ENCODE measurements around the gene SURF6.
"Not testable (repeated sequence)": the region's sequence is repeated elsewhere in the genome, so short reads cannot be mapped to it uniquely, and the experiment has no call there.

The SURF6 gene

DNA sequence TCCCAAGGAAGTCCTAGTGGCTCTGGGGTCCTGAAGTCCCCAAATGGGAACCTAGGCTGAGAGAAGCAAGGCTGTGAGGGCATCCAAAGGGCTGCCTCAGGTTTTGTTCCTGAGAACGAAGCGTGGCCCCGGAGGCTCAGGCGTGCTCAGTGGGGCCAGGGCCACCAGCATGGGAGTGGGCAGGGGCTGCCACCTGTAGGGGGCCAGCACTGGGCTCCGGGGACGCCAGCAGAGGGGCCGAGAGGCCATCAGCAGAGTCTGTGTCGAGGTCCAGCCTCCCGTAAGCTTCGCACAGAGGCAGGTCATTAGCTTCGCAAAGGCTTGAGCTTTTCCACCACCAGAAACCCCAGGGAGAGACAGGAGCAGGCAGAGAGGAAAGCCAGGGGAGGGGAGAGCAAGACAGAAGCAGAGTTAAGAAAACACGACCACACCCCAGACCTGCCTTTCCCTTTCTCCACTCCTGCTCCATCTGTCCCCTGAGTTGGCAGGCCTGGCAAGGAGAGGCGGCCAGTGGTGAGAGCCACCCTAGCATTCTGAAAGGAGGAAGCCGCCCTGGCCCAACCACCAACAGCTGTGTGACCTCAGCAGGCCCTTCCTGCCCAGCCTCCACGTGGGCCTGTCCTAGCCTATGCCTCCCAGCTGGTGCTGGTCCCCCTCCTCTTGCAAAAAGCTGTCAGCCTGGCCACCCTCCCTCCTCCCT is 5.5 kb upstream of the SURF6 start:
- no peak for DNase-seq (ENCODE audit: low read depth)
- TF ChIP-seq, protein P1, sequence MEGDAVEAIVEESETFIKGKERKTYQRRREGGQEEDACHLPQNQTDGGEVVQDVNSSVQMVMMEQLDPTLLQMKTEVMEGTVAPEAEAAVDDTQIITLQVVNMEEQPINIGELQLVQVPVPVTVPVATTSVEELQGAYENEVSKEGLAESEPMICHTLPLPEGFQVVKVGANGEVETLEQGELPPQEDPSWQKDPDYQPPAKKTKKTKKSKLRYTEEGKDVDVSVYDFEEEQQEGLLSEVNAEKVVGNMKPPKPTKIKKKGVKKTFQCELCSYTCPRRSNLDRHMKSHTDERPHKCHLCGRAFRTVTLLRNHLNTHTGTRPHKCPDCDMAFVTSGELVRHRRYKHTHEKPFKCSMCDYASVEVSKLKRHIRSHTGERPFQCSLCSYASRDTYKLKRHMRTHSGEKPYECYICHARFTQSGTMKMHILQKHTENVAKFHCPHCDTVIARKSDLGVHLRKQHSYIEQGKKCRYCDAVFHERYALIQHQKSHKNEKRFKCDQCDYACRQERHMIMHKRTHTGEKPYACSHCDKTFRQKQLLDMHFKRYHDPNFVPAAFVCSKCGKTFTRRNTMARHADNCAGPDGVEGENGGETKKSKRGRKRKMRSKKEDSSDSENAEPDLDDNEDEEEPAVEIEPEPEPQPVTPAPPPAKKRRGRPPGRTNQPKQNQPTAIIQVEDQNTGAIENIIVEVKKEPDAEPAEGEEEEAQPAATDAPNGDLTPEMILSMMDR (IDR thresholded peaks at IDR 0.05; ENCODE audit: low read depth, low read length, missing control alignments) = no peak
- no peak overlapping the region for H3K4me3 ChIP-seq (ENCODE audit: low read depth, low read length)

DNA sequence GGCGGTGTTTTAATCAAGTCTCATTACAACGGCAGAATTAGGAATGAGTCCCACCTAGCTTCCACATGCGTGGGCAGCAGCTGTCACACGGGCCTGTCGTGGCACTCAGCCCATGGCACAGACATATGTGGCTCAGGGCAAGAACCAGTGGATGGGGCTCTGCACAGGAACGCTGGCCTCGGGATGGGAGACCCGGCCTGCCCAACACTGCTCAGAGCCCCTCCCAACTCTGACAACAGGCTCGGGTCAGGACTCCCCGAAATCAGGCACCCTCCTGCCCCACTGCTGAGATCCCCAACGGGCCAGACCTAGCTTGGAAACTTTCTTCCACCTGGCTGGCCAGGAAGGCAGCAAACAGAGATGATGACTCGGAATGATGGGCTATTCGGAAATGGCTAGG is 4.9 kb upstream of the SURF6 start:
- H3K4me3 ChIP-seq (ENCODE audit: low read depth, low read length) = no peak overlapping the region
- DNase-seq (ENCODE audit: low read depth) = no peak
- TF ChIP-seq, protein P1 (IDR thresholded peaks at IDR 0.05; ENCODE audit: low read depth, low read length, missing control alignments) = no peak

DNA sequence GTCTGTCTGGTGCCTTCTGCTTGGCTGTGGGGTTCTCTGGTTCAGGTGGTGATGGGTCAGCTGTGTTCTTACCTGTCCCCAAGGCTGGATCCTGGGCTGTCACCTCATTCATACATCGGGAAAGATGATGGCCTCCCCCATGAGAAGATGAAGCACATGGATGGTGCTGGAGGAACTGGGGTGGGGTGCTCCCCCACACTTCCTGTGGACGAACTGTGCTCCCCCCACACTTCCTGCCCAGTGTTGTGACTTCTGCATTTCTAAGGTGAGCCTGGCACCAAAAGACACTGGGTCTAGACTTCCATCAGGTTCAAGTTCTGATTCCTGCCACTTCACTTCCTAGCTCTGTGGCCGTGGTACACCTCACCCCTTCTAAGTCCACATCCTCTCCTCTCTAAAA is 4.3 kb upstream of the SURF6 start:
- DNase-seq (ENCODE audit: low read depth) = no peak
- TF ChIP-seq, protein P1 (IDR thresholded peaks at IDR 0.05; ENCODE audit: low read depth, low read length, missing control alignments) = no peak
- H3K4me3 ChIP-seq (ENCODE audit: low read depth, low read length) = no peak overlapping the region

DNA sequence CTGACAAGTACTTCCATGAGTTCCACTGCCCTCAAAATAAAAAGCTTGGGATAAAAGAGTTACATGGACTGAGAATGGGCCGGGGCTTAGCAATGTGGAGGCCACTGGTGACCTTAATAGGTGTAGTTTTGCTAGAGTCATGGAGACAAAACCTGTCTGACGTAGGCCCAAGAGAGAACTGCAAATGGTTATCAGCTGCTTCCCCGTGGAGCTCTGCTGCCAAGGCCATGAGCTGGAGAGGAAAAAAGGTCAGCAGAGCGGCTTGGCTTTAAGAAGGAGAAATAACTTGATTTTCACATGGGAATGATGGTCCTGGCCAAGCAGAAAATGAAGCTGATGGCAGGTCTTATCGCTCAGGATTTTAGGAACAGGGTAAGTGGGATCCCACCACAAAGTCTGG is 3.7 kb upstream of the SURF6 start:
- TF ChIP-seq, protein P1 (IDR thresholded peaks at IDR 0.05; ENCODE audit: low read depth, low read length, missing control alignments) = no peak
- no peak for DNase-seq (ENCODE audit: low read depth)
- H3K4me3 ChIP-seq (ENCODE audit: low read depth, low read length) = no peak overlapping the region

DNA sequence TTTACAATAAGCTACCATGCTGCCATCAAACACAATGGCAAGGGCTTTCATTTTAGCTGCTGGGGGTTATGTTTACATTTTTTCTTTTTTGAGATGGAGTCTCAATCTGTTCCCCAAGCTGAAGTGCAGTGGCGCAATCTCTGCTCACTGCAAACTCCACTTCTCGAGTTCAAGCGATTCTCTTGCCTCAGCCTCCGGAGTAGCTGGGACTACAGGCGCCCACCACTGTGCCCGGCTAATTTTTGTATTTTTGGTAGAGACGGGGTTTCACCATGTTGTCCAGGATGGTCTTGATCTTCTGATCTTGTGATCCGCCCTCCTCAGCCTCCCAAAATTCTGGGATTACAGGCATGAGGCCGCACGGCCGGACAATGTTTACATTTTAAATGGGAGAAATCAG is 1.1 kb downstream of the SURF6 start:
- DNase-seq (ENCODE audit: low read depth) = not testable (repeated sequence)
- peak overlapping the region; percentile 92 for H3K4me3 ChIP-seq (ENCODE audit: low read depth, low read length)

DNA sequence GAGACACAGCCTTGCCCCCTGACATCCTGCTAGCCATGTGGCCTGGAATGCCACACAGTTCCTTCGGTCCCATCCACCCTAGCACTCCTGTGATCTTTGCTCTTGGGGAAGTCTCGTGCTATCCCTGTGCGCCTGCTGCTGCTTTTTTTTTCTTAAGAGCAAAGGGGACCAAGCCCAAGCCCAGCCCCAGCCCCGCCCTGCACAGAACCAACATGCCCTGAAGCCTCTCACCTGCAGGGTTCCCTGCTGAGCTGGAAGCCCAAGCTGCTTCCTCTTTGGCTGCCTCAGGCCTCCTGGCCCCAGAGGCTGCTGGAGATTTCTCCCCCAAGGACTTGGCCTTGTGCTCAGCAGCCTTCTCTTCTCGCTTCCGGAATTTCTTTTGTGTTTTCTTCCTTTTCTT is 1.8 kb downstream of the SURF6 start:
- no peak for DNase-seq (ENCODE audit: low read depth)
- H3K4me3 ChIP-seq (ENCODE audit: low read depth, low read length) = no peak overlapping the region; the same call in 1 of the 2 replicates
- TF ChIP-seq, protein P1 (IDR thresholded peaks at IDR 0.05; ENCODE audit: low read depth, low read length, missing control alignments) = no peak

DNA sequence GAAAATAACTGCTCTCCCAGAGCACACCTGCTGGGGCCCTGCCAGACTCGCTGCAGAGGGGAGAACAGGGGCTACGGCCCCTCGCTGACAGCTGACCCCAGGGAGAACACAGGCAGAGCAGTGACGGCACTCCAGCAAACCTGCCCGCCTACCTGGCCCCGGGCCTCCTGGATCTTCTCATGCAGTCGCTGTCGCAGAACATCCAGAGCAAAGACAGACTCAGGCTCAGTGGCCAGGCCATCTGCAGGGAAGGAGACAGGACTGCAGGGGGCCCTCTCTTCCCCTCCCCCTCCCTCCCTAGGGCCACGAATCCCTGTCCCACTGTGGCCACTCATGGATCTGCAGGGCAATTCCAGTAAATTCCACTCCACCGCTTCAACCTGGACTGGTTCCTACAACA is 2.4 kb downstream of the SURF6 start:
- no peak overlapping the region for H3K4me3 ChIP-seq (ENCODE audit: low read depth, low read length)
- TF ChIP-seq, protein P1 (IDR thresholded peaks at IDR 0.05; ENCODE audit: low read depth, low read length, missing control alignments) = no peak
- DNase-seq (ENCODE audit: low read depth) = no peak
